Sigmoid colon (tissue), 4 donors: Measurements from ENCODE around the gene GUCY2C.

Experiments used
- CTCF ChIP-seq, 4 experiments: fragments of 450-650 bp in 3 of 4; fragments of 200-600 bp in 1 of 4; IDR thresholded peaks; one replicate each; pipeline ENCODE4 v1.5.1; 2016 to 2019; ENCODE audit warnings: antibody characterized with exemption in 4 of 4, mild to moderate bottlenecking in 3 of 4, moderate library complexity in 2 of 4
- EP300 ChIP-seq, 4 donors: sonication (generic); formaldehyde crosslinking; IDR thresholded peaks; one replicate each; pipeline ENCODE4 v1.6.1; 2017; ENCODE audit warnings: antibody characterized with exemption in 4 of 4
- POLR2A ChIP-seq, 2 donors: fragments of 450-650 bp; IDR thresholded peaks; one replicate each; pipeline ENCODE4 v1.6.1; 2016; ENCODE audit warnings: antibody characterized with exemption in 2 of 2, mild to moderate bottlenecking in 2 of 2, moderate library complexity in 2 of 2
- POLR2AphosphoS5 ChIP-seq, 4 donors: sonication (generic); formaldehyde crosslinking; IDR thresholded peaks; one replicate each; pipeline ENCODE4 v1.6.1; 2017; ENCODE audit warnings: antibody characterized with exemption in 4 of 4

GRCh38 chr12:14714437-14714836 is 18.0 kb upstream of the GUCY2C start:
- TF ChIP-seq CTCF (IDR thresholded peaks at IDR 0.05) (no peak), POLR2A (IDR thresholded peaks at IDR 0.05) (no peak), POLR2AphosphoS5 (IDR thresholded peaks at IDR 0.05) (no peak), EP300 (IDR thresholded peaks at IDR 0.05) (no peak)
